Daoy (cell line): ENCODE measurements around the gene ZNF627. TPM values are rescaled to one million over a fixed set of nuclear protein-coding genes. Genes with fewer than 3 reads are reported as not detected.
"Not testable (repeated sequence)": the region's sequence is repeated elsewhere in the genome, so short reads cannot be mapped to it uniquely, and the experiment has no call there.

ENCODE experiments used
- DNase-seq: peaks from one replicate; pipeline ENCODE4 v3.0.0-alpha.2; 2015; ENCODE audit warnings: low read depth
- total RNA-seq: library from RNA; depleted of rRNA; stranded (reverse); fragments of >200 nt; shearing (Covaris generic); gene quantifications from 2 replicates; pipeline ENCODE4 v1.2.3, GENCODE V29; 2014; rRNA removed

Gene ZNF627
- total RNA-seq, result 15.4 and 23.0 TPM in 2 replicates

DNA sequence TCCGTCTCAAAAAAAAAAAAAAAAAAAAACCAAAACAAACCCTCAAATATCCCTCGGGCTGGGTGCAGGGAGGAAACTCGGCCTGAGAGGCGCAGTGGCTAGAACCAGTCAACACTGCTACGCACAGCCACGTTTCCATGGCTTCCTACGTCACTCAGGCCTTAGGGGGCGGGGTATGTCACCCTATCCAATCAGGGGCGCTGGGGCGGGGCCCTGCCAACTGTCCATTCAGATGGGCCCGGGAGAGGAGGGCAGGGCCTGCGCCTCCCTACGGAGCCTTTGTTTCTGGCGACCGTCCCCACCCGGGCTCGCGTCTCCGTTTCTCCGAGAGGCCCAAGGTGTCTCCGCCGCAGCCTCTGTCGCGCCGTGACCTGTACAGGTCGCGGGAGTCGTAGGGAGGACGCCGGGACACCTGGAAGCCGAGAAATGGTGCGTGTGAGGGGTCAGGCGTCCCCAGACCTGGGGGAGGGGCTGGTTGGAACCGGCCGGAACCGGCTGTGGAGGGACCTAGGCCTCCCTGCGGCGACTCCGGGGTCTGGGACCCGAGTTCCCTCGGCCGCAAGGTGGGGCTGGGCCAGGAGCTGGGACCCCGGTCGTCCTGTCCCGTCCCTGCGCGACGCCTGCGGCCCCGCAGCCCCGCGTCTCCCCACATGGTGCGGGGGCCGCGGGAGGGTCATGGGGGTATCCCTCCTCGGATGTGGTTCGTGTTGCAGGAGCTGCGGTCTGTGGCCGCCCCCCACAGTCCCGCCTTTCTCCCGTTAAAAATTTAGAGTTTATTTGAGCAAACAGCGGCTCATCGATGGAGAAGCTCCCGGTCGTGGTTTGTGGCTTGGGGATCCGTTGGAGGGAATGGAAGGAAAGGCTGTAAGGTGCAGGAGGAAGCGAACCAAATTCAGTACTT is at the start of gene ZNF627:
Gene ZNF627, plus strand, starts transcription at position 282 of the 901 bp plus-strand sequence. Its CDS starts 145 bp downstream, at position 427.
- DNase-seq, result peak; percentile 99

DNA sequence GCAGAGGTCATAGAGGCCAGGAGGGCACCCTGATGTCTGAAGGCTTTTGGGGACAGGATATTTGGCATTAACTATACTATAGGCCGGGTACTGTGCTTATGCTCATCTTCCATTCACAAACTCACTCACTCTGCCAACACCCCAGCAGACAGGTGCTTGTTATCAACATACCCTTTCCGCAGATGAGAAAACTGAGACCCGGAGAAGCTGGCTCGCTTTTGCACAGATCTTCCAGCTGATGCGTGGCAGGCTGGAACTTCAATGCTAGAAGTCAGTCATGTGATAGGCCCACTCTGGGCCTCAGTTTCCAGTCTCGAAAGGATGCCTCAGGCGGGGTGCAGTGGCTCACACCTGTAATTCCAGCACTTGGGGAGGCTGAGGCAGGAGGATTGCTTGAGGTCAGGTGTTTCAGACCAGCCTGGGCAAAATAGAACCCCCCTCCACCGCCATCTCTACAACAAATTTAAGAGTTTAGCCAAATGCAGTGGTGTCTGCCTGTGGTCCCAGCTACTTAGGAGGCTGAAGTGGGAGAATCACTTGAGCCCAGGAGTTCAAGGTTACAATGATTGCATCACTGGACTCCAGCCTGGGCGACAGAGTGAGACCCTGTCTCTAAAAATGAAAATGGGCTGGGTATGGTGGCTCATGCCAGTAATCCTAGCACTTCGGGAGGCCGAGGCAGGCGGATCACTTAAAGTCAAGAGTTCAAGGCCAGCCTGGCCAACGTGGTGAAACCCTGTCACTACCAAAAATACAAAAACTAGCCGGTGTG is 49.2 kb upstream of the ZNF627 start:
- DNase-seq, result no peak

DNA sequence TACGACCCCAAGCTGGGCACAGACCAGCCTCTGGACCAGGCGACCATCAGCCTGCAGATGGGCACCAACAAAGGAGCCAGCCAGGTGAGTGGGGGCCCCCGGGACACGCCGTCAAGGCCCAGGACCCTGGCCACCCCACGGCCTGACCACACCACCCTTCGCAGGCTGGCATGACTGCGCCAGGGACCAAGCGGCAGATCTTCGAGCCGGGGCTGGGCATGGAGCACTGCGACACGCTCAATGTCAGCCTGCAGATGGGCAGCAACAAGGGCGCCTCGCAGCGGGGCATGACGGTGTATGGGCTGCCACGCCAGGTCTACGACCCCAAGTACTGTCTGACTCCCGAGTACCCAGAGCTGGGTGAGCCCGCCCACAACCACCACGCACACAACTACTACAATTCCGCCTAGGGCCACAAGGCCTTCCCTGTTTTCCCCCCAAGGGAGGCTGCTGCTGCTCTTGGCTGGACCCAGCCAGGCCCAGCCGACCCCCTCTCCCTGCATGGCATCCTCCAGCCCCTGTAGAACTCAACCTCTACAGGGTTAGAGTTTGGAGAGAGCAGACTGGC is 47.8 kb upstream of the ZNF627 start:
- no peak for DNase-seq

DNA sequence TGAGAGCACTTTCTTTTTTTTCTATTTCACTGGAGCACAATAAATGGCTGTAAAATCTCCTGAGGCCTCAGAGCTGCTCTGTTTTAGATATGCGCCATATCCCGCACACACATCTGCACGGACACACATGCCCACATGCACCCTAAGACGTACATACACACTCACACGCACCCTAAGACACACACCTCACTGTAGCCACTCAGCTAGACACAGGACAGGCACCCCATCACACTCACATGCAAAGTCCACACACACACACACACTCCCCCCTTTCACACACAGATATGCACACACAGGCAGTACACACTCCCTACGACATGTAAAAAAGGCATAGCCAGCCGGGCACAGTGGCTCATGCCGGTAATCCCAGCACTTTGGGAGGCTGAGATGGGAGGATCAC is 47.0 kb upstream of the ZNF627 start:
- DNase-seq, result no peak

DNA sequence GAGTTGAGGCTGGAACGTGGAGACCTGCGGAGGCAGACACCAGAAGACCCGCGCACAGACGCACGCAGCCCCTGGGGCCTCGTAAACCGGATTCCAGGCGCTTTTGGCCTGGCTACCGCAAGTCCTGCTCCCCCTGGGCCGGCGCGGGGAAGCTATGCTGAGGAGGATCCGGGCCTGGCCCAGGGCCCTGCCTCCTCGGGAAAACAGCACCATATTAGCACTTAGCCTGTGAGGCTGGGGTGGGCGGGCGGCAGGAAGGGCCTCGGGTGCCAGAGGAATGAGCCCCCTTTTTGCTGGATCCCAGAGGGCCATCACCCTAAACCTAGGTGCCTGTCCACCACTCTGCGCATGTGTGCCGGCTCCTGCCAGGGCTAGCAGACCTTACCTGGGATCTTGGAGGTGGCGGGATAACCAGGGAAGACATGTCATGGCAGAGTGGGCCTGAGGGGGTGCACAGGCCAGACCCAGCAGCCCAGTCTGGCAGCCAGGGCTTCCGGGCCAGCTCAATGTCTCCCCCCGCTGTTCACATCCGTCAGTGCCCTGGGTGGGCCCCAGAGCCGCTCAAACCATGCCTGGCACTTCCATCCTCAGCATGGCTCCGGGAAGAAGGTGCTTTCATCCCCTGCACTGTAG is 45.6 kb upstream of the ZNF627 start:
- DNase-seq, result peak; percentile 41

DNA sequence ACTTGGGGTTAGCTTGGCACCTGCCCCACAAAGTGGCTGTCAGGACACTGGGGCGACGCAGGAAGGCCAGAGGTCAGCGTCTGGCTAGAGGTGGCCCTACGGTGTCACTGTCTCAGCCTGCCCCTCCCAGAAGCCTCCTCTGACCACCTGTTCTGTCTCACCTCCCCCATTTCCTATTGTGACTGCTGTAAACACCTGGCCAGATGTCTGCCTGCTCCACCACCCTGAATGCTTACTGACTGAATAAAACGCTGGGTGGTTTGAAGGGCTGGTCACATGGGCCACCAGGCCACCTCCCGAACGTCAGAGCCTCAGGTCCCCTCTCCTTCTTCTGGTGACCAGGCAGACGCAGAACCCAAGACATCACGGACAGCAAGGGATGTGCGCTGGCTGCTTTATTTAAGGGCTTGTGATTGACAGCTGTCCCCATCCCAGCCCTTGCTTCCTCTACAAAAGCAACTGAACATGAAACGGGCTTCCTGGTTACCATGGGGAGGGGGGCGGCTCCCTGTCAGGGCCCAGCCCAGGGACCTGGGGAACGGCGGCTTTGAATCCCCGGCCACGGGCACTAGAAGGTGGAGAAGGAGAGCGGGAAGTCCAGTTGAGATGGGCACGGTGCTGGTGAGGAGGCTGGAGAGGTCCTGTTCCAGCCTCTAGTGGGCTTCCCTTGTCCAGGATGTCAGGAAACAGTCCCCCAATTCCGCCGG is 44.5 kb upstream of the ZNF627 start:
- DNase-seq, result no peak

DNA sequence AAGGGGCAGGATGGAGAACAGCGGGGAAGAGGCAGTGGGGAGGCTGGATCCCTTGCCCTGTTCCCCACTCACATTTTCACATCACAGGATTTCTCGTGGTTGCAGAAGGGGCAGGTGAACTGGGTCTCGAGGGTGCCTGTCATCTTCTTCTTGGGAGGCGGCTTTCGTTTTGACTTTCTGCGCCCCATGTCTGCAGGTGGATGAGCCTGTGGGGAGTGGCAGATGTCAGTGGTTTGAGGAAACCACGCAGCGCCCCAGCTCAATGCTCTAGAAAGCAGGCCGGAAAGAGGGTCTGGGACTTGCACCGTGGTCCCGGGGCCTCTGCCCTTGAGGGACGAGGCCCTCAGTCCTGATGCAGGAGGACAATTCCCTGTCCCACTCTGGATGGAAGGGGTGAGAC is 43.1 kb upstream of the ZNF627 start:
- no peak for DNase-seq

DNA sequence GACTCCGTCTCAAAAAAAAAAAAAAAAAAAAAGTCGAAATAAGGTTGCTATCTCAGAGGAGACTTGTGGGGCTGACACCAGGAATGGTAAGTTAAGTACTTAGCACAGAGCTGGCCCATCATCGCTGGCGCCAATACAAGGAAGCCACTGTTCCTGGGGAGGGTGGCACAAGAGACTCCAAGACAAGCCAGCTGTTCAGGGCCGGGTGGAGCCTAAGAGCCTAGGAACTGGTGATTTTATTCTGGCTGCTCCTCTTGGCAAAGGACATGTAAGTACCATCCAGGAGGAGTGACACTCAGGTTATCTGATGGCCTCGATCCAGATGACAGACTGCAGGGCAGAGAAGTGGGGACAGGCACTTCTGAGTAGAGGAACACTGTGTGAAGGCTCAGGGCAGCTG is 42.0 kb upstream of the ZNF627 start:
- DNase-seq, result no peak

DNA sequence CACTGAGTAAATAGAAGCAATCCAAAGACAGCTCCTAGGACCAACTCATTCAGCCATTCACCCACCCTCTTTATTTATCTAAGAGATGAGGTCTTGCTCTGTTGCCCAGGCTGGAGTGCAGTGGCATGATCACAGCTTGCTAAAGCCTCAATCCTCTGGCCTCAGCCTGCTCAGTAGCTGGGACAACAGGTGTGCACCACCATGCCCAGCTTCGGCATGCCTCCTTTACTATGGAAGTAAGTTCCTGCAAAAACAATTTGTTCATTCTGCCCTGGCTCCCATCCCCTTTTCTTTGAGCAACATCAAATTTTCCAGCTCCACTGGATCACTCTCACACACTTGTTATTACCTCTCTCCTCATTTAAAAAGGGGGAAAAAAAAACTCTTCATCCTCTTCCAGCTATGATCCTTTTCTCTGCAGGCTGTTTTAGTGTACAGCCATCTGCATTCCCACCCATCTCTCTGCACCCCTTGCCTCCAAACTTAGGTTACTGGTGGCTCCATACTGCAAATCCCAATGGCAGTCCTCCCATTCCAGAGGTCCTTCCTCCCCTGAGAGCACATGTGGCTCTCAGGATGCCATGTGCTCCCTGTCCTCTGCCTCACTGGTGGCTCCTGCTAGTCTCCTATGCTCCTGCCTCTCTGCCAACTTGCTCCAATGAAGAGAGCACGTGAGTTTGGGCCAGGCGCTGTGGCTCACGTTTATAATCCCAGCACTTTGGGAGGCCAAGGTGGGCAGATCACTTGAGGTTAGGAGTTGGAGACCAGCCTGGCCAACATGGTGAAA is 40.5 kb upstream of the ZNF627 start:
- no peak for DNase-seq

DNA sequence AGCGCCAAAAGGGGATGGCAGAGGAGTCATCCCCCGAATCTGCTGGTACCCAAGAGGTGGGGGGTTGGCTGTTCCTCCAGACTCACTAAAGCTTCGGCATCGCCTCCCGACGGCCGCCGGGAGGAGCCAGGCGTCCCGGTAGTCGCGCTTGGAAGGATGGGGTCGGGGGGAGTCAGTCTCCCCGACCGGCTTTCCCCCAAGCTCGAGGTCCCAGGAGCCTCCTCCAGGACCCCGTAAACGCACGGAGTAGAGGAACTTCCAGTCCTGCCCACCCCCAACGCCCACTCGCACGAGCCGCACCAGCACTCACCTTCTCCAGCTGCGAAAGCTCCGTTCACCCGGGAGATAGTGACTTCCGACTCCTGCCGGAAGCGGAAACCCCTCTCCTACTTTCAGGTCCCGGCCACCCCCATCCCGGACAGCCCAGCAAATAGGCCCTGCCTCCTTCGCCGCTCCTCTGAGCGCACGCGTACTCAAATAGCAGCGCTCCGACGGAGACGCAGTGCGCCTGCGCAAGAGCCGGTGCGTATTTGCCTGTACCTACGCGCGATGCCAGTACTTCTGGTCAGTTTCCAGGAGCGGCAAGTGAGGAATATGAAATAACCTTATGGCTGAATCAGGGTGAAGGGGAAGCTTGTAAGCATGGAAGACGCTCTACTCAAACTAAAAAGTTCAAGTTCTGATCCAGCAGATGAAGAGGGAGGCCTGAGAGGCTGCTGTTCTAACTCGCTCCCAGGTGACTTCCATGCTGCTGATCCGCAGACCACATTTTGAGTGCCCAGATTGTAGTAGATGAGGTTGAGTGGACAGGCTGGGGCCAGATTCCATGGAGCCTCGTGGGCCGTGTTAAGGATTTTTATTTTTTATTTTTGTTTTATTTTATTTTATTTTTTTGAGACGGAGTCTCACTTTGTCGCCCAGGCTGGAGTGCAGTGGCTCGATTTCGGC is 38.1 kb upstream of the ZNF627 start, which contains the start of gene ELOF1:
Gene ELOF1, minus strand, starts transcription at position 350 of the 948 bp plus-strand sequence. CDS start 4,883 bp downstream, outside the sequence.
- DNase-seq, result peak; percentile 99

DNA sequence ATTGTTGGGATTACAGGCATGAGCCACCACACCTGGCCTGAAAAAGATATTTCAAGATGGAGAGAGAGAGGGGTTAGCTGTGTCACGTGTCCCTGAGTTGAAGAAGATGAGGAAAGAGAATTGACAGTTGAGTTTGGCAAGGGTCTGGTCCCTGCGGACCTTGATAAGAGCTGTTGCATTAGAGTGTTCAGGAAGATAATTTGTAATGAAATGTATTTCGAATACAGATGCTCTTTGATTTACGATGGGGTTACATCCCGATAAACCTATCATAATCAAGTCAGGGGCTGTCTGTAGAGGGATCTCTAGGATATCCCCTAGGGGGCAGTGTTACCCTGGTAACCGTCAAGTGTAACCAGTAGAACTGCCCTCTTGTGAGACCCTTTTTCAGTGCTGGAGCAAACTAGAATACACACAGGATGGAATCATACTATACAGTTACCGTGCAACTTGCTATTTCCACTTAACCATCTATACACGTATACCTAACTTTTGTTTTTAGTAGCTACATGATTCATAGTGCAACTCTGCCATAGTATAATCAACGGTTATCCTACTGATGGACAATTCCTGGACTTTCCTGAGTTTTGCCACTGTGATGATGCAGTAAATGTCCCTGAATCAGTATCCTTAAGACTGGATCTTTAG is 36.8 kb upstream of the ZNF627 start:
- peak; percentile 76 for DNase-seq

DNA sequence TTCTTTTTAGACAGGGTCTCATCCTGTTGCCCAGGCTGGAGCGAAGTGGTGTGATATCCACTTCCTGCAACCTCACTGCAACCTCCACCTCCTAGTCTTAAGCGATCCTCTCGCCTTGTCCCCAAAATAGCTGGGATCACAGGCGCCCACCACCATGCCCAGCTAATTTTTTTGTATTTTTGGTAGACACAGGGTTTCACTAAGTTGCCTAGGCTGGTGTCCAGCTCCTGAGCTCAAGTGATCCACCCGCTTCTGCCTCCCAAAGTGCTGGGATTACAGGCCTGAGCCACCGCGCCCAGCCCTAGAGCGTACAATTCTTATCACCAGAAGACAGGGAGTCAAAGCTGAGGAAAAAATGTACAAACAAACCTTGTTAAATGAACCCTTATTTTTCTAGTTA is 33.8 kb upstream of the ZNF627 start:
- DNase-seq, result no peak

DNA sequence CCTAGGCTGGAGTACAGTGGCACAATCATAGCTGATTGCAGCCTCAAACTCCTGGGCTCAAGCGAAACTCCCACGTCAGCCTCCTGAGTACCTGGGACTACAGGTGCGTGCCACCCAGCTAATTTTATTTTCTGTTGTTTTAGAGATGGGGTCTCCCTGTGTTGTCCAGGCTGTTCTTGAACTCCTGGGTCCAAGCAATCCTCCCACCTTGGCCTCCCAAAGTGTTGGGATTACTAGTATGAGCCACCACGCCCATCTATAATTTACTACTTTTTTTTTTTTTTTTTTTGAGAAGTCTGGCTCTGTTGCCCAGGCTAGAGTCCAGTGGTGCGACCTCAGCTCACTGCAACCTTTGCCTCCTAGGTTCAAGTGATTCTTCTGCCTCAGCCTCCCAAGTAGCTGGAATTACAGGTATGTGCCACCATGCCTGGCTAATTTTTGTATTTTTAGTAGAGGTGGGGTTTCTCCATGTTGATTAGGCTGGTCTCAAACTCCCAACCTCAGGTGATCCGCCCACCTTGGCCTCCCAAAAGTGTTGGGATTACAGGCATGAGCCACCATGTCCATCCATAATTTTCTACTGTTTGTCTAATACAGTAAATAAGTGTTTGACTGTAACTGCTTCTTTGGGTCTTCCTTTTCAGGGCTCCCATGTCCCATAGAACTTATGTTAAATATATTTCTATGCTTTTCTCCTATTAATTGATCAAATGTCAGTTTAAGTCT is 33.0 kb upstream of the ZNF627 start:
- not testable (repeated sequence) for DNase-seq

DNA sequence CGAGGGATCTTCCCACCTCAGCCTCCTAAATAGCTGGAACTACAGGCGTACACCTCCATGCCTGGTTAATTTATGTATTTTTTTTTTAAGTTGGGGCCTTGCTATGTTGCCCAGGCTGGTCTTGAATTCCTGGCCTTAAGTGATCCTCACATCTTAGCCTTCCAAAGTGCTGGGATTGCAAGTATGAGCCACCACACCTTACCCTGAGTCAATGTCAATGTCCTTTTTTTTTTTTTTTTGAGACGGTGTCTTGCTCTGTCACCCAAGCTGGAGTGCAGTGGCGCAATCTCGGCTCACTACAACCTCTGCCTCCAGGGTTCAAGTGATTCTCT is 31.7 kb upstream of the ZNF627 start:
- DNase-seq, result not testable (repeated sequence)

DNA sequence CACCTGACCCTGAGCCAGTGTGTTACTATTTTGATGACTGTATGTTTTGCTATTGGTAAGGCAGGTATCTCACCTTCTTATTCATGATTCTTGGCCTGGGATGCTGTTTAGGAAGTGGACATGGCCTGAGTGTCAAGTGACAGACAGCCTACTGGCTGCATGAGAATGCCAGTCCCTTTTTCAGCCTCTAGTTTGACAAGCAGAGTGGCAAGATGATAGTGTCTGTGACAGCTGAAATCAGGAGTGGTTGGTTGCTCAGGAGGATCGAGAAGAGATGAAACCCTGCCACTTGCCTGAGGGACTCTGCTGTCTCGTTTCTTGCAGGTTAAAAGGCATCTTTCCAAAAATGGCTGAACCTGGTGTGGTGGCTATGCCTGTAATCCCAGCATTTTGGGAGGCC is 31.1 kb upstream of the ZNF627 start:
- no peak for DNase-seq

DNA sequence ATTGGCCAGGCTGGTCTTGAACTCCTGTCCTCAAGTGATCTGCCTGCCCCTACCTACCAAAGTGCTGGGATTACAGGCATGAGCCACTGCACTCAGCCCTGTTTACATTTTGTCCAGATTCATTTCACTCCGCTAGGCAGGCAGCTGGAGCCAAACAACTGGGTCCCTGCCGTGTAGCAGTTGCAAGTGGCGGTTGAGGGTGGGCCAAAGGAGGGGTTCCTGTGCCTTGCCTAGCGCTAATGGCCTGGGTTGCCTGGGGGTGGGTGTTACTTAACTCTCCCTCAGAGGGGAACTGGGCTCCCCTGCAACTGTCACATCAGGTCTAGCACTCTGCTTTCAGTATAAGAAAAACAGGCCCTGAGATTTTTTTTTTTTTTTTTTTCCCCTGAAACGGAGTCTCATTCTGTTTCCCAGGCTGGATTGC is 27.2 kb upstream of the ZNF627 start:
- no peak for DNase-seq

DNA sequence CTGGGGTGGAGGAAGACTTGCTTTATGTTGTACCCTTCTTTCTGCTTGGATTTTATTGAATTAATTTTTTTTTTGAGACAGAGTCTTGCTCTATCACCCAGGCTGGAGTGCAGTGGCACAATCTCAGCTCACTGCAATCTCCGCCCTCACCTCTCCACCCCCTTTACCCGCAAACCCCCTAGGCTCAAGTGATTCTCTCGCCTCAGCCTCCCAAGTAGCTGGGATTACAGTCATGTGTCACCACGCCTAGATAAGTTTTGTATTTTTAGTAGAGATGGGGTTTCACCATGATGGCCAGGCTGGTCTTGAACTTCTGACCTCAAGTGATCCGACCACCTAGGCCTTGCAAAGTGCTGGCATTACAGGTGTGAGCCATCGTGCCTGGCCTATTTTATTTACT is 23.9 kb upstream of the ZNF627 start:
- not testable (repeated sequence) for DNase-seq

DNA sequence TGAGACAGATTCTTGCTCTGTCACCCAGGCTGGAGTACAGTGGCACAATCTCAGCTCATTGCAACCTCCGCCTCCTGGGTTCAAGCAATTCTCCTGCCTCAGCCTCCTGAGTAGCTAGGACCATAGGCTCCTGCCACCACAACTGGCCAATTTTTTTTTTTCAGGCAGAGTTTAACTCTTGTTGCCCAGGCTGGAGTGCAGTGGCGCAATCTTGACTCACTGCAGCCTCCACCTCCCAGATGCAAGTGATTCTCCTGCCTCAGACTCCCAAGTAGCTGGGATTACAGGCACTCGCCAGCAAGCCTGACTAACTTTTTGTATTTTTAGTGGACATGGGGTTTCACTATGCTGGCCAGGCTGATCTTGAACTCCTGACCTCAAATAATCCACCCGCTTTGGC is 23.5 kb upstream of the ZNF627 start:
- DNase-seq, result not testable (repeated sequence)
